H9 (cell line): ENCODE measurements around the gene CAPN8. TPM values are rescaled to one million over a fixed set of nuclear protein-coding genes. Genes with fewer than 3 reads are reported as not detected.
A peak's percentile ranks its signal among the peaks of the same experiment; 100 is the strongest.

ENCODE experiments used
- DNase-seq: peaks from one replicate; pipeline ENCODE4 v3.0.0-alpha.2; 2017
- H2AFZ ChIP-seq: one replicate; pipeline ENCODE4 v1.6.1; 2013; ENCODE audit warnings: mild to moderate bottlenecking, low read length, control low read depth, moderate library complexity
- H2AK5ac ChIP-seq: 2 replicates; pipeline ENCODE4 v1.6.1; 2013; ENCODE audit warnings: low read length, control low read depth, mixed read lengths; ENCODE audit not compliant: insufficient read length
- H2BK120ac ChIP-seq: one replicate; pipeline ENCODE4 v1.6.1; 2013; ENCODE audit warnings: low read depth, mild to moderate bottlenecking, low read length, control low read depth, inconsistent platforms; ENCODE audit not compliant: poor library complexity, severe bottlenecking
- H2BK12ac ChIP-seq: 2 replicates; pipeline ENCODE4 v1.6.1; 2013; ENCODE audit warnings: low read length, control low read depth, mixed read lengths, low read depth; ENCODE audit not compliant: insufficient read length
- H2BK15ac ChIP-seq: 2 replicates; pipeline ENCODE4 v1.6.1; 2013; ENCODE audit warnings: low read depth, low read length, control low read depth
- H2BK20ac ChIP-seq: one replicate; pipeline ENCODE4 v1.6.1; 2013; ENCODE audit warnings: low read depth, mild to moderate bottlenecking, low read length, control low read depth, inconsistent platforms; ENCODE audit not compliant: poor library complexity, severe bottlenecking
- H2BK5ac ChIP-seq: 2 replicates; pipeline ENCODE4 v1.6.1; 2013; ENCODE audit warnings: low read length, control low read depth, mixed read lengths; ENCODE audit not compliant: insufficient read length
- H3K14ac ChIP-seq: 2 replicates; pipeline ENCODE4 v1.6.1; 2013; ENCODE audit warnings: low read length, control low read depth; ENCODE audit not compliant: insufficient read depth
- H3K18ac ChIP-seq: 2 replicates; pipeline ENCODE4 v1.6.1; 2013; ENCODE audit warnings: low read depth, mild to moderate bottlenecking, mixed read lengths, low read length, control low read depth; ENCODE audit not compliant: insufficient read length
- H3K23ac ChIP-seq: 2 replicates; pipeline ENCODE4 v1.6.1; 2013; ENCODE audit warnings: low read length, control low read depth, mixed read lengths, low read depth; ENCODE audit not compliant: insufficient read length
- H3K23me2 ChIP-seq: 2 replicates; pipeline ENCODE4 v1.6.1; 2013; ENCODE audit warnings: low read depth, mild to moderate bottlenecking, mixed read lengths, low read length, control low read depth; ENCODE audit not compliant: insufficient read length, poor library complexity, severe bottlenecking
- H3K27ac ChIP-seq: 2 replicates; pipeline ENCODE4 v1.5.1; 2013; ENCODE audit warnings: low read length, control low read depth, mixed read lengths, low read depth; ENCODE audit not compliant: insufficient read length
- H3K27me3 ChIP-seq: 2 replicates; pipeline ENCODE4 v1.6.1; 2013; ENCODE audit warnings: low read length, control low read depth, inconsistent platforms; ENCODE audit not compliant: insufficient read depth
- H3K4ac ChIP-seq: 2 replicates; pipeline ENCODE4 v1.6.1; 2013; ENCODE audit warnings: low read depth, mild to moderate bottlenecking, control low read depth, inconsistent platforms, low read length, moderate library complexity
- H3K4me1 ChIP-seq: 2 replicates; pipeline ENCODE4 v1.6.1; 2013; ENCODE audit warnings: low read length, control low read depth, inconsistent platforms; ENCODE audit not compliant: insufficient read depth
- H3K4me2 ChIP-seq: 2 replicates; pipeline ENCODE4 v1.6.1; 2013; ENCODE audit warnings: low read length, control low read depth, mixed read lengths; ENCODE audit not compliant: insufficient read length, insufficient read depth
- H3K56ac ChIP-seq: 2 replicates; pipeline ENCODE4 v1.6.1; 2013; ENCODE audit warnings: low read depth, mild to moderate bottlenecking, mixed read lengths, low read length, control low read depth; ENCODE audit not compliant: insufficient read length
- H3K79me1 ChIP-seq: 2 replicates; pipeline ENCODE4 v1.6.1; 2013; ENCODE audit warnings: low read depth, mild to moderate bottlenecking, moderate library complexity, low read length, control low read depth, inconsistent platforms; ENCODE audit not compliant: insufficient read depth, poor library complexity, severe bottlenecking
- H3K79me2 ChIP-seq: 2 replicates; pipeline ENCODE4 v1.6.1; 2013; ENCODE audit warnings: low read length, control low read depth, inconsistent platforms; ENCODE audit not compliant: insufficient read depth
- H3K9ac ChIP-seq: 2 replicates; pipeline ENCODE4 v1.6.1; 2013; ENCODE audit warnings: low read length, control low read depth, mixed read lengths; ENCODE audit not compliant: insufficient read length; ENCODE audit errors: extremely low read depth
- H3K9me3 ChIP-seq: one replicate; pipeline ENCODE4 v1.6.1; 2013; ENCODE audit warnings: low read depth, low read length, inconsistent platforms; ENCODE audit not compliant: control insufficient read depth
- H3T11ph ChIP-seq: one replicate; pipeline ENCODE4 v1.6.1; 2013; ENCODE audit warnings: mild to moderate bottlenecking, low read length, control low read depth, inconsistent platforms
- H4K20me1 ChIP-seq: one replicate; pipeline ENCODE4 v1.6.1; 2013; ENCODE audit not compliant: control insufficient read depth, insufficient read length, insufficient read depth
- H4K5ac ChIP-seq: 2 replicates; pipeline ENCODE4 v1.6.1; 2013; ENCODE audit warnings: low read depth, mild to moderate bottlenecking, mixed read lengths, low read length, control low read depth; ENCODE audit not compliant: insufficient read length
- H4K8ac ChIP-seq: replicated peaks from 2 replicates; pipeline ENCODE4 v1.6.1; 2013; ENCODE audit warnings: low read length, control low read depth, mixed read lengths, low read depth; ENCODE audit not compliant: insufficient read length
- H4K91ac ChIP-seq: 2 replicates; pipeline ENCODE4 v1.6.1; 2013; ENCODE audit warnings: low read depth, mild to moderate bottlenecking, moderate library complexity, mixed read lengths, low read length, control low read depth; ENCODE audit not compliant: insufficient read length
- H3K27ac Mint-ChIP-seq, 3 experiments: 2 replicates in 2 of 3; 3 replicates in 1 of 3; pipeline ENCODE4 v1.8.0; 2020 to 2021; ENCODE audit warnings: mixed read lengths in 3 of 3, mild to moderate bottlenecking in 1 of 3, moderate library complexity in 1 of 3
- H3K27me3 Mint-ChIP-seq: 2 replicates; pipeline ENCODE4 v1.8.0; 2021; ENCODE audit warnings: low read depth, mild to moderate bottlenecking, moderate library complexity, mixed read lengths
- H3K36me3 Mint-ChIP-seq, 3 experiments: 2 replicates in 2 of 3; 3 replicates in 1 of 3; pipeline ENCODE4 v1.8.0; 2020 to 2021; ENCODE audit warnings: low read depth in 3 of 3, mixed read lengths in 3 of 3; ENCODE audit not compliant: insufficient read depth in 1 of 3
- H3K4me1 Mint-ChIP-seq, 2 experiments: 2 replicates each; pipeline ENCODE4 v1.8.0; 2020; ENCODE audit warnings: mixed read lengths in 2 of 2
- H3K4me3 Mint-ChIP-seq, 2 experiments: 2 replicates in 1 of 2; 3 replicates in 1 of 2; pipeline ENCODE4 v1.8.0; 2020 to 2021; ENCODE audit warnings: mild to moderate bottlenecking in 2 of 2, mixed read lengths in 2 of 2, moderate library complexity in 1 of 2
- H3K9me3 Mint-ChIP-seq, 2 experiments: 2 replicates in 1 of 2; 3 replicates in 1 of 2; pipeline ENCODE4 v1.8.0; 2020; ENCODE audit warnings: mild to moderate bottlenecking in 2 of 2, mixed read lengths in 2 of 2, moderate library complexity in 1 of 2
- CTCF ChIP-seq: fragments of 200-600 bp; sonication (generic); conservative IDR thresholded peaks from 3 replicates; pipeline ENCODE4 v1.8.0; 2021; ENCODE audit warnings: antibody characterized with exemption, mild to moderate bottlenecking
- WGBS: extraction: QIAGEN DNeasy Blood & Tissue Kit; methylation state at CpG from one replicate; pipeline ENCODE4 v1.1.7; 2013; ENCODE audit warnings: missing lambda C conversion rate, low lambda C conversion rate, mixed read lengths; ENCODE audit not compliant: insufficient read length; ENCODE audit errors: extremely low coverage; 5-methylcytosine and 5-hydroxymethylcytosine counted together
- total RNA-seq: library from RNA; stranded (reverse); gene quantifications from 2 replicates; pipeline ENCODE4 v1.2.1, GENCODE V29; 2021

Gene CAPN8
- total RNA-seq, 1 experiment from 2014 or later: not detected

DNA sequence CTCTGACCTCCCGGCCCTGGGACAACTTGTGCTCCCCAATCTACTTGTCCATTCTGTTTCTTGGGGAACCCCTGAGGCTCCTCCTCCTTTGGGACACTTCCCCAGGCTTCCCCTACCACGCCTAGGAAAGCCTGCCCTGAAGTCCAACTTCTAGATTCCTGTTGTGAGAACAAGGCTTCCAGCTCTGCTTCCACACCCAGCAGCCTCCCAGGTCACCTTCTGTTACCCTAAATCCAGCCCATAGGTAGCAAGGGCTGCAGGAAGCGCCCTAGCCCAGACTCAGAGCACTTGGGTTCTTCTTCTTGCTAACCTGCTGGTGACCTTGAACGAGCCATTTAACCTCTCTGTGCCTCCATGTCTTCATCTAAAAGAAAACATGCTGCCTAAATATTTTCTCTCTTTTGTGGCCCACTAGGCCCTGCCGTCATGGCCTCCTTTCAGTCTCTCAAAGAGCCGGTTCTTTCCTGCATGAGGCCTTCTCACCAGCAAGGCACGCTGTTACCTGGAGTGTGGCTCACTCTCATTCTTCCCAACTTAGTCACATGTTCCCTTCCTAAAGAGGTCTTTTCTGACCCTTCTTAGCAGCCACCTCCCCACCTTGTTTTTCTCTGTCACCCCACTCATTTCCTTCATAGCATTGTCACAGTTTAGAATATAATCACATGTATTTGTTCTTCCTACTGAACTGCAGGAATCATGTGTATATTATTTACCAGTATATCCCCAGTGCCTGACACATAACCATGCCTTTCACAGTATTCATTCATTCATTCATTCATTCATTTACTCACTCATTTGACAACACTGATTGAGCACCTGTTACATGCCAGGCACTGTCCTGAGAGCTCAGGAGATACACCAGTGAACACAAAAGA is 48.3 kb upstream of the CAPN8 start:
- no CpG with 5 or more reads among the region's 7 CpGs for WGBS
- no peak overlapping the region for H4K8ac ChIP-seq
- TF ChIP-seq CTCF: no peak
- peaks cover 6% of the 10 kb centered on the region for H3K23me2 ChIP-seq
- no peak overlapping the region for H3K18ac ChIP-seq
- H2BK5ac ChIP-seq: no peak overlapping the region
- no peak overlapping the region for H4K5ac ChIP-seq
- no peak overlapping the region for H3K27ac ChIP-seq
- H2BK12ac ChIP-seq: no peak overlapping the region
- H3K56ac ChIP-seq: no peak overlapping the region
- no peak overlapping the region for H3K9ac ChIP-seq
- H3K79me2 ChIP-seq: no peaks in the 10 kb centered on the region
- no peak overlapping the region for H2BK15ac ChIP-seq
- no peaks in the 10 kb centered on the region for H3K9me3 ChIP-seq
- no peaks in the 10 kb centered on the region for H3K79me1 ChIP-seq
- H2BK120ac ChIP-seq: no peak overlapping the region
- no peak overlapping the region for H2AK5ac ChIP-seq
- Mint-ChIP-seq H3K36me3 (peaks cover 0 to 6% (median under 1%) of the 10 kb centered on the region in 3 experiments; a peak in 3 of 7 replicates), H3K4me1 (peaks cover 34 to 44% of the 10 kb centered on the region in 2 experiments), H3K9me3 (no peaks in the 10 kb centered on the region), H3K4me3 (peak overlapping the region; percentile 80 to 86), H3K27me3 (peaks cover 72% of the 10 kb centered on the region), H3K27ac (peak overlapping the region in 1 of 3 experiments; percentile 50; a peak in 1 of 7 replicates)
- H4K91ac ChIP-seq: no peak overlapping the region
- H3K27me3 ChIP-seq: peaks cover 25% of the 10 kb centered on the region; the same call in 1 of the 2 replicates
- no peaks in the 10 kb centered on the region for H4K20me1 ChIP-seq
- no peak overlapping the region for H3K23ac ChIP-seq
- DNase-seq: no peak
- H3K14ac ChIP-seq: no peak overlapping the region
- no peak overlapping the region for H2BK20ac ChIP-seq
- peak overlapping the region; percentile 48 for H3K4me2 ChIP-seq
- H2AFZ ChIP-seq: no peak overlapping the region
- no peak overlapping the region for H3T11ph ChIP-seq
- H3K4ac ChIP-seq: no peak overlapping the region
- H3K4me1 ChIP-seq: peaks cover 8% of the 10 kb centered on the region; the same call in 1 of the 2 replicates
